HT-29 (cell line): ENCODE measurements around the gene NSD1. TPM values are rescaled to one million over a fixed set of nuclear protein-coding genes. Genes with fewer than 3 reads are reported as not detected.
A peak's percentile ranks its signal among the peaks of the same experiment; 100 is the strongest.
"Not testable (repeated sequence)": the region's sequence is repeated elsewhere in the genome, so short reads cannot be mapped to it uniquely, and the experiment has no call there.

ENCODE experiments used
- DNase-seq: peaks from one replicate; pipeline ENCODE4 v3.0.0-alpha.2; 2015; ENCODE audit warnings: low spot score
- total RNA-seq: library from RNA; depleted of rRNA; stranded (reverse); fragments of >200 nt; shearing (Covaris generic); gene quantifications from 2 replicates; pipeline ENCODE4 v1.2.3, GENCODE V29; 2014

The NSD1 gene
- total RNA-seq, 1 experiment from 2014 or later: 29.4 TPM

DNA sequence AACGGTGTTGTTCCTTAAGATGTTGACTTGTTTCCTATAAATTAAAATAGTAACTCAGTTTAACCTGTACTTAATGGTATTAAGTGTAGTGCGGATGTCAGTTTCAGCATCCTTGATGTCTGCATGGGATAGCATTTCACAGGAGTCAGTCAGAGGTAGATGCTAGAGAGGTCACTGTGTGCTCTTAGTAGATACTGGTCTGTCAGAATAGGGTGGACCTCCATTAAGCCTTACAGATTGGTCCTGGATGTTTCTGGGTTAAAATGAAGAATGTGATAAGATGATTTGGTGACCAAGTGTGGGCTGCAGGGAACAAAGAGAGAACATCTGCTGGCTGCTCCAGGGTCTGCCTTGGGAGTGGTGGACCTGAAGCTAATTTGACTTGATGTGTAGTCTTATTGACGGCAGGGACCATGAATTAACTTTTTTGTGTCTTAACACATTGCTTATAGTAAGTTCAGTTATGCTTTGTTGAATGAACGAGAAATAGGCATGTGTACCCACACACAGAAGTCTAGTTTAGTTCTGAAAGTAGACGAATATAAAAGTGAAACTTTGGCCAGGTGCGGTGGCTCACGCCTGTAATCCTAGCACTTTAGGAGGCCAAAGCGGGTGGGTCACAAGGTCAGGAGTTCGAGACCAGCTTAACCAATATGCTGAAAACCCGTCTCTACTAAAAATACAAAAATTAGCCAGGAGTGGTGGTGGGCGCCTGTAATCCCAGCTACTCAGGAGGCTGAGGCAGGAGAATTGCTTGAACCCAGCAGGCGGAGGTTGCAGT is 157.4 kb downstream of the NSD1 start:
- no peak for DNase-seq

DNA sequence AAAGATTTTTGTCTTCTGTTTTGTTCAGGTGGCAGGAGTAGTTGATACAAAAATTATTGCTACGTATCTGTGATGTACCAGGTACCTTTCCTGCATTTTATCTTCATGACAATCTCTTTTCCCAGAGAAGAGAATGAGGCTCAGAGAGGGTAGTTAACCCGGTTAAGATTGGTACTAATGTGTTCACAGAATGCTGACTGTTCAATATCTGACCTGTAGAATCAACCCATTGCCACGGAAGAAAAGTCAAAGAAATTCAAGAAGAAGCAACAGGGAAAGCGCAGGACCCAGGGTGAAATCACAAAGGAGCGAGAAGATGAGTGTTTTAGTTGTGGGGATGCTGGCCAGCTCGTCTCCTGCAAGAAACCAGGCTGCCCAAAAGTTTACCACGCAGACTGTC is 158.2 kb downstream of the NSD1 start:
- no peak for DNase-seq

DNA sequence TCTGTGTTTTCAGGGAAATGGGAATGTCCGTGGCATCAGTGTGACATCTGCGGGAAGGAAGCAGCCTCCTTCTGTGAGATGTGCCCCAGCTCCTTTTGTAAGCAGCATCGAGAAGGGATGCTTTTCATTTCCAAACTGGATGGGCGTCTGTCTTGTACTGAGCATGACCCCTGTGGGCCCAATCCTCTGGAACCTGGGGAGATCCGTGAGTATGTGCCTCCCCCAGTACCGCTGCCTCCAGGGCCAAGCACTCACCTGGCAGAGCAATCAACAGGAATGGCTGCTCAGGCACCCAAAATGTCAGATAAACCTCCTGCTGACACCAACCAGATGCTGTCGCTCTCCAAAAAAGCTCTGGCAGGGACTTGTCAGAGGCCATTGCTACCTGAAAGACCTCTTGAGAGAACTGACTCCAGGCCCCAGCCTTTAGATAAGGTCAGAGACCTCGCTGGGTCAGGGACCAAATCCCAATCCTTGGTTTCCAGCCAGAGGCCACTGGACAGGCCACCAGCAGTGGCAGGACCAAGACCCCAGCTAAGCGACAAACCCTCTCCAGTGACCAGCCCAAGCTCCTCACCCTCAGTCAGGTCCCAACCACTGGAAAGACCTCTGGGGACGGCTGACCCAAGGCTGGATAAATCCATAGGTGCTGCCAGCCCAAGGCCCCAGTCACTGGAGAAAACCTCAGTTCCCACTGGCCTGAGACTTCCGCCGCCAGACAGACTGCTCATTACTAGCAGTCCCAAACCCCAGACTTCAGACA is 160.4 kb downstream of the NSD1 start:
- no peak for DNase-seq

DNA sequence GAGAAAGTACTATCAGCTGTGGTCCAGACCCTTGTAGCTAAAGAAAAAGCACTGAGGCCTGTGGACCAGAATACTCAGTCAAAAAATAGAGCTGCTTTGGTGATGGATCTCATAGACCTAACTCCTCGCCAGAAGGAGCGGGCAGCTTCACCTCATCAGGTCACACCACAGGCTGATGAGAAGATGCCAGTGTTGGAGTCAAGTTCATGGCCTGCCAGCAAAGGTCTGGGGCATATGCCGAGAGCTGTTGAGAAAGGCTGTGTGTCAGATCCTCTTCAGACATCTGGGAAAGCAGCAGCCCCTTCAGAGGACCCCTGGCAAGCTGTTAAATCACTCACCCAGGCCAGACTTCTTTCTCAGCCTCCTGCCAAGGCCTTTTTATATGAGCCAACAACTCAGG is 161.1 kb downstream of the NSD1 start:
- no peak for DNase-seq

DNA sequence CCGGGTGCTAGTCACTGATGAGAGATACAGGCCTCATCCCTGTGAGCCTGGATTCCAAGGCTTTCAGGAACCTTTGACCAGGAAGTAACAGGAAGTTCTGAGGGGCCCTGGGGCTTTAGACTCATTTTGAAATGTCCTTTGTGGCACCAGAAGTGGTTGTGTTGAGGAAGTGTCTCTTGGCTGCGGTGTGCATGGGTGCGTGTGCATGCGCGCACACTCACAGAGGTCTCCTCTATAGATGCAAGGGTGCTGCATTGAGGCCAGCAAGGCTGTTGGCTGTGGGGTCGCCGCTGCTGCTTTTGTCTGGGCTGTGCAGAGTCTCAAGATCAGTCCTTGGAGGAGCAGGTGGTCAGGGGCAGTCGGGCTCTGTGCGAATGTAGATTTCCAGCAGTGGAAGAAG is 162.4 kb downstream of the NSD1 start:
- no peak for DNase-seq

DNA sequence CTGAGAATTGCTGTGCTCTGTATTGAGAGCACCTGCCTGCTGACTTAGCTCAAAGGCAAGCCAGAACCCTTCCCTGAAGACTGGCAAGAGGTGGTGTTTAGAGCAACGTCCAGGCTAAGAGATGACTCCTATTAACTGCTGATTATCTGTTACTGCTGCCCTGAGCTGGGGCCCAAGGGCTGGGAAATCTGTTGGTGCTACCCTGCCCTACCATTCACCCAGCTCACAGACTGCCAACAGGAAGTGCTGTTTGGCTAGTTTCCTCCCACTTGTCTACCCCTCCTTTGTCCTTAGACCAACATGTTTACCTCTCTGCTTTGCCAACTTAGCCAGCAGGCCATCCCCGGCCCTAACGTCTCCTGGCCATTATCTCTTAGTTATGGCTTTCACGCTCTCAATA is 163.0 kb downstream of the NSD1 start:
- DNase-seq: no peak

DNA sequence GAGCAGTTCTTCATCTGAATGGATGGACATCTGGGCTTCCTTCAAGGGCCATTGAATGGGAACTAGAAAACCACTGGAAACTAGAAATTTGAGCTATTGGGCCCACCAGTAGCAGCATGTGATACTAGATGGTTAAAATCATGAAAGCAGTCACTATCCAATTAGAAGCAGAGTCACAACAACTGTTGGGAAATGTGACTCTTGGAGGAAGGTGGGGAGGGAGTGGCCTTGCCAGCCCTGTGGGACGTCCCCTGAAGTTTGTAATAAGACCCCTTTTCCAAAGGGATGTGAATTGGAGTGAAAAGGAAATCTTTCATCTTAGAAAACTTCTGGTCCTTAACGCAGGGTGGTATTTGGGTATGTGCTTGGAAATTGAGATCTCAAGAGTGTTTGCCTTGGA is 164.3 kb downstream of the NSD1 start:
- no peak for DNase-seq

DNA sequence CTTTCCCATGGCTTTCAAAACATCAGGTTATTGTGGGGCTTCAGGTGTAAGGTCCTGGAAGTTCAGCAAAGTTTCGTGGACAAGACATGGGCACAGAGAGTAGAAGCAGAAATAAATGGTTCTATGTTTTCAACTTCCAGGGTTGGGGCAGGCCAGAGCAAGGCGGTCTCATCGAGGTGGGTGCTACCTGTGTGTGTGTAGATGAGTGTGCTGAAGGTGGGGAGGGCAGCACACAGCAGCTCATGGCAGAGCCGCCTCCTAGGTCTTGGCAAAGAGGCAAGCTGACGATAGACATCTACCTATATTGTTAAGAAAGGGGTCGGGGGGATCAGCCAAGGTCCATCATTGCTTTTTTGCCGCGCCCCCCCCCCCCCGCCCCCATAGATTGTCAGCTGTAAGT is 166.1 kb downstream of the NSD1 start:
- DNase-seq: no peak

DNA sequence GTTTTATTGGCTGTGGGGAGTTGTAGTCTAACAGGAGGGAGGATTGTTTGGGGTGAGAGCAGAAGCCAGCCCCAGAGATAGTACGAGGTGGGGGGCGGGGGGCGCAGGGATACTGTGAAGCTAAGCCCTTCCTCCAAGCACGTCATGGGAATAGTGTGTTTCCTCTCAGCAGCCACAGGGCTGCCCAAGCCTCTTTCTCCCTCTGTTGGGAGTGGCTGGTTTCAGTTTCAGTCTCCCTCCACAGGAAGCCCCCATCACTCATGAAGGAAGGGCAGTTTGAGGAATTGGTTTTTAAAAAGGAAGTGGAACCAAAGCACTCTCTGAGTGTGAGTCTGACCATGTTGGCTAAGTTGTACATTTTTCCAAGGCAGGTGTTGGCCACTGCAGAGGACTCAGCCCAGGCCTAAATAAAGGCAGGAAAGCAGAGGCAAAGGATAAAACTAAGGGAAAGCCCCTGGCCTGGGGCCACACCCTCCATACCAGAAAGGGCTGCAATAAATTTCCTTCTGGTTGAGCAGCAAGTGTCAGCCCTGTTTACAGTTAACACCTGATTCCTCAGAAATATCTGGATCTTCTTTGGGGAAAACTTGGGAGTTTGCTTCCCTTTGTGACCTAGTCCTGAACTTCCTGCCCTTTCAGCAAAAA is 166.8 kb downstream of the NSD1 start:
- no peak for DNase-seq

DNA sequence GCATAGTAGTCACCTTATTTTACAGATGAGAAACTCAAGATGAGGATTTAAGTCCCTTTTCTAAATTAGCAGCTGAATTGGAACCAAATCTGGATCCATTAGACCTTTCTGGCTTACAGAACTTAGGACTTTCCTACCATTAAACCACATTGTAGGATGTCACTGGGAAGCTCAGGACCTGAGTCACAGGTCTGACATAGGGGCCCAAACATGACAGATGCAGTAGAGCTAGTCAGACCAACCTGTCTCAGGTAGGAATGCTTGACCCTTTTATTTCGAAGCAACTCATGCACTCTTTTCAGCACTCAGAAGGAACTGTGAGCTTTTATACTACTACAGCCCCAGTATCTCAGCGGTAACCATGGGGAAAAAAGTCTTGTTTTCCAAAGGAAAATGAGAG is 167.4 kb downstream of the NSD1 start:
- no peak for DNase-seq

DNA sequence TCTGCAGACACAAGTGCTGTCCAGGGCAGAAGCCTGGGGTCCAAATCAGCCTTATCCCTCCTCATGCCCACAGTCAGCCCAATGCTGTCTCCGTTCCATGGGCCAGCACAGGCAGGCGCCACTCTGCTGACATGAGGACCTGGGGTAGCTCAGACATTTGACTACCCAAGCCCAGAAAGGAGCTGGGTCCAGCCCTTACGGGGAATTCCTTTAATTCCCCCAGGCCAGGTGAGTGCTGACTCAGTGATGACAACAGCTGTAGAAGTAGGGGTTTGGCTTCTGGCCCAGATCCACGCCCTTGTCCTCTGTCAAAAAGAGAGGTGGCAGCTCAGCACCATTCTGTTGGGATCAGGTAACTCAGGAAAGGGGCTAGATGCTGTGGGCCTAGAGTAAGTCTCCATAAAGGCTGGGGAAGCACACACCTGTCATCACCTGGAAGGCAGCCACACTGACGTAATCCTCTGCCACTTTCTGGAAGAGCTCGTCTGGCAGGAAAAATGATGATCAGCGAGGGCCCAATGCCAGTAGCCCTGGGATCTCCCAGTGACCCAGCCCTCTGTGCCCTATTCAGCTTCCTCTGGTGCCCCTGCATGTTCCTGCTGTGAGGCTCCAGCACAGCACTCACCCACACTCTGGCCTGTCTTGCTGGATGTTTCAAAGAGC is 168.1 kb downstream of the NSD1 start:
- DNase-seq: peak; percentile 88

DNA sequence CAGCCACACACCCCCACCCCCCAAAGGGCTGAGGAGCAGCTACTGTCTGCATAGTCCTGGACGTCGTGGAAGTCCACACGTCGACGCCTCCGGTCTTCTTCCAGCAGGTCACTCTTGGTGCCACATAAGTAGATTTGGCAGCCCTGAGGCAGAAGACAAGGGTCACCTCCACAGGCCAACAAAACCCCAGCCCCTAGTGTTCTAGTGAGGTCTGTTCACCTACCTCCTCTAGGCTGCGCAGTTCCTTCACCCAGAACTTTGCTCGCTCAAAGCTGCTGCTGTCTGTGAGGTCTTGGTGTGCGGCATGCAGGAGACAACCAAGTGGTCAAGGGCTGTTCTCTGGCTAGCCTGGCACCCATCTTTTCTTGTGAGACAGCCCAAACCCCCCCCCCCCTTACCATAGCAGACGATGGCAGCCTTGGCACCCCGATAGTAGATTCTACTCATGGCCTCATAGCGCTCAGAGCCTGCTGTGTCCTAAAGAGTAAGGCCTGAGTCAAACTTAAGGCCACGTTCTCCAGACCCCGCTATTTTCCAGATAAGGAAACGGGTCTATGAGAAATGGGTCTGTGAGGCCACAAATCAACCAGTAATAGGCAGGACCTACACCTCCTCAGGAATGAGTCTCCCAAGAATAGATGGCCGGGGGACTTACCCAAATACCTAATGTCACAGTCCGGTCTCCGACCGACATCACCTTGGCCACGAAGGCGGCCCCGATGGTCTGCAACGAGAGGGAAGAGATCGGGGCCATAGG is 169.0 kb downstream of the NSD1 start:
- peak; percentile 30 for DNase-seq

DNA sequence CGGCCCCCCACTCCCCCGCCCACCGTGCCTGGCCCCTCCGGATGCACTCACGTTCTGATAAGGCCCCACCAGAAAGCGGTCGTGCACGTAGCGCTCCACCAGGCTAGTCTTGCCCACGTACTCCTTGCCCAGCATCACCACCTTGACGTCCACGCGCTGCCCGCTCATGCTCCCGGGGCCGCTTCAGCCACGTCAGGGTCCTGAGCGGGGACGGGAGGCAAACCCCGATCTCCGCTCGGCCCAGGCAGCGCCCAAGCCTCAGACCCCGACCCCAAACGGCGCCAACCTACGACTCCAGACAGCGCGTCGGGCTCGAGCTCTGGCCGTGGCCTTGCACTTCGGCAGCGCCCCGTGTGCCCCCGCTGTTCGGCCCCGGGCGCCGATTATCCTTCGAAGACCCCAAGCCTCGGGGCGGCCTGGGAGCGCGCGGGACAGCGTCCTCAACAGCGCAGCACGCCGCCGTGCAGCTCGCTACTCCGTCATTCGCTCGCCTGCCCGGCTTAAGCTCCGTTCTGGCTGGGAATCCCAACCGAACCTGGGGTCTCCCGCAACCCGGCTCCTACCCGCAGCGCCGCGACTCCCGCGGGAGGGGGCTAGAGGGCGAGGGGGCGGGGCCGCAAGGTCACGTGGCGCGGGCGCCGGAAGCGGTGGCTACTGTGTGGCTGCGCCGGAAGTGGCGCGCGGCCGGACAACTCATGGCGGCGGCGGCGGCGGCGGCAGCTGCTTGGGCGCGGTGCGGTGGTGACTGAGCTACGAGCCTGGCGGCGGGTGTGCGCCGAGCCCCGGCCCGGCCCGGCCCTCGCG is 169.8 kb downstream of the NSD1 start, which contains the start of the genes PRELID1 and RAB24:
Gene PRELID1 (plus strand): TSS at position 679 of the 804 bp plus-strand sequence. CDS start 187 bp downstream, outside the sequence.
Gene RAB24 (minus strand): TSS at position 599 of the 804 bp plus-strand sequence. CDS start 431 bp downstream, at position 168.
- peak; percentile 78 for DNase-seq

DNA sequence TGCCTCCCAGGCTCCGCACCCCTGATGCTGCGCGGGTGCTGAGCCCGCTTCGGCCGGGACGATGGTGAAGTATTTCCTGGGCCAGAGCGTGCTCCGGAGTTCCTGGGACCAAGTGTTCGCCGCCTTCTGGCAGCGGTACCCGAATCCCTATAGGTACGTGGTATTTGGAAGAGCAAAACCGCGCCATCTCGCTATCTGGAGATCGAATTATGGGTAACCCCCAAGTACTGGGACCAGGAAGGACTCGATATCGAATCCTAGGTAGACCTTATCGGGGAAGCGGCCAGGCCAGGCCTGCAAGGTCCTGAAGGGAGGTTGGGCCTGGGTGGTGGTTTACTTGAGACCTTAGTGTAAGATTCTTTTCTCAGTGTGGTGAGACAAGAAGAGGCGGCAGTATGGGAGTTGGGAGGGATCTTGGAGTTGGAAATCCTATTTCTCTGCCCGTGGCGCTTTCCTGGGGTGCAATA is 170.4 kb downstream of the NSD1 start:
- peak; percentile 49 for DNase-seq

DNA sequence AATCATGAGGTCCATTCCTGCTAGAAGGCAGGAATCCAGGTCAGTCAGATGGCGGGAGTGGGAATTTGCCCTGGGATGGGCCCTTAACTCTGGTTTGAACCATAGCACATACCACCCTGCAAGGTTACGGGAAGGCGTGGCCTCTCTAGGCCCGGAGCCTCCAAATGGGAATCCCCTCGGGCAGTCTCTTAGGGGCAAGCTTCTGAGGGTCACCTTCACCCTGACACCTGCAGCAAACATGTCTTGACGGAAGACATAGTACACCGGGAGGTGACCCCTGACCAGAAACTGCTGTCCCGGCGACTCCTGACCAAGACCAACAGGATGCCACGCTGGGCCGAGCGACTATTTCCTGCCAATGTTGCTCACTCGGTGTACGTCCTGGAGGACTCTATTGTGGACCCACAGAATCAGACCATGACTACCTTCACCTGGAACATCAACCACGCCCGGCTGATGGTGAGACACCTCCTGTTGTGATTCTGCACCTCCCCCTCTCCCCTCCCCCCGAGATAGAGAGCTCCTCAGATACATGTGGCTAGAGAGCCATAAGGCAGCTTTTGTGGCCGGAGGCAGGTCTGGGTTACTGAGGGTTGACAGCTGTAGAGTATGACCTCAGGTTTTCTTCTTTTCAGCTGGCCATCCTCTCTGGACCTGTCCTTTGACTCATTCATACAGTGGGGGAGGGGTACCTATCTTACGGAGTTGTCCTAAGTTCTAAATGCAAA is 171.0 kb downstream of the NSD1 start:
- peak; percentile 21 for DNase-seq

DNA sequence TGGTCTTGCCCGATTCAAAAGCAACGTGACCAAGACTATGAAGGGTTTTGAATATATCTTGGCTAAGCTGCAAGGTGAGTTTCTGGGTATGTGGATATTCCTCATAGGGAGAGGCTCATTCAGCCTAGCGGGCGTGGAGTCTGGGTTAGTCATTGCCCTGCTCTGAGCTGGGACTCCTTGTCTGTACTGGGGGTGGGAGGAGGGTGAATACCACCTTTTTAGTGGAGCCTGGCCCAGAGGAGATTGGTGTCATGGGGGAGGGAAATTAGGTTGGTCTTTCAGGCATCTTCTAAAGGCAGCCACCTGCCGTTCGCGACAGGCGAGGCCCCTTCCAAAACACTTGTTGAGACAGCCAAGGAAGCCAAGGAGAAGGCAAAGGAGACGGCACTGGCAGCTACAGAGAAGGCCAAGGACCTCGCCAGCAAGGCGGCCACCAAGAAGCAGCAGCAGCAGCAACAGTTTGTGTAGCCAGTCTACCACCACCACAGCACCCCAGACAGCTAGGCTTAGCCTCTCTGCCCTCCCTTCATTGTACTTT is 172.6 kb downstream of the NSD1 start:
- DNase-seq: not testable (repeated sequence)

DNA sequence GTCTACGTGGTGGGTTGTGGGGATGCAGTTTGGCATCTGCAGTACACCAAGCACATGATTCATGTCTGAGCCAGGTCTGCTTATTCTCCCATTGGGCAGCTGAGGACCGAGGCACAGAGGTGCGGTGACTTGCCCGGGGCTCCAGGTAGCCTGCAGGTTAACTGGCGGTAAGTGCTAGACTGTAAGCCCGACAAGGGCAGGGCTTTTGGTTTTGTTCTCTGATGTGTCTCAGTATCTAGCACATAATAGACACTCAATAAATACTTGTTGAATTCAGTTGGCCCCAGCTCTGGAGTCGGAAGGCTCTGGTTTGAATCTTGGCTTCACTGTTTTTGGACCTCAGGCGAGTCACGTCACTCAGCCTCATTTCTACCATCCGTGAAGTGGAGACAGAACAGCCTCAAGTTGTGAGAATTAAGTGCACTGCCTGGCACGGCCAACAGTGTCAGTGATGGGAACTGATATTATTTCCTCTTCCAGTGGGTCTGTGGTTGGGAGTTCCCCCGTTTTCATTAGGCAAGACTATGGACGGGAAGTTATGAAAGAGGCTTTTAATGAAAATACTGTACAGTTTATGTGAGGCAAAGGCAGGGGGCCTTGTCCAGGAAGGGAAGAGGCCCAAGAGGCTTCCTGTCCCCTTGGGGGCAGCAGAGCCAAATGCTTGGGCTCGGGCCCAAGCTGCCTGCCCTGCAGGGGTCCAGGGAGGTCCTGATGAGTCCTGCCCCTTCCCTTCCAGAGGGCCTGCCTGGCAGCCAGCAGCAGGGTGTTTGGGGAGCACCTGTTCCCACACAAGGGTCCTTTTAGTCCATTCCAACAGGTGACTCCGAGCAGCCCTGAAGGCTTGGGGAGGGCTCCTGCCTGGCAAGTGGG is 173.3 kb downstream of the NSD1 start:
- DNase-seq: no peak
